ENCODE results near the gene PRKCZ.
A peak's percentile ranks its signal among the peaks of the same experiment; 100 is the strongest.

The PRKCZ gene

DNA sequence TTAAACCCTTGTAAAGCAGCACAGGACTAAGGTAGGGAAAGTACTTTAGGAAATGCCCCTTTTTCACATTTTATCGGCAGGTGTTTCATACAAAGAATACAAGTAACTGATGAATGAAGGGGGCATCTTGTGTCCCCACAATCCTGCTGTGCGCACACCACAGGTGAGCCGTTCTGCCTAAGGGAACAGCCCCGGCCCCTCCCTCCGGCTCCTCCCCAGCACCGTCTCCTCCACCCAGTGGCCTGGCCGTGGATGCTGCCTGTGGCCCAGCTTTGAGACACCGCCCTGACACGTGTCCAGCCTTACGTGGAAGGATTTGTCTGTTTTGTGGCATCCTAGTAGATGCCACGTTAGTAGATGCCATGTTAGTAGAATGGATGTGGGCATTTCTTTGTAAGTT is 131.5 kb downstream of the PRKCZ start:
- DNase-seq: no peak

DNA sequence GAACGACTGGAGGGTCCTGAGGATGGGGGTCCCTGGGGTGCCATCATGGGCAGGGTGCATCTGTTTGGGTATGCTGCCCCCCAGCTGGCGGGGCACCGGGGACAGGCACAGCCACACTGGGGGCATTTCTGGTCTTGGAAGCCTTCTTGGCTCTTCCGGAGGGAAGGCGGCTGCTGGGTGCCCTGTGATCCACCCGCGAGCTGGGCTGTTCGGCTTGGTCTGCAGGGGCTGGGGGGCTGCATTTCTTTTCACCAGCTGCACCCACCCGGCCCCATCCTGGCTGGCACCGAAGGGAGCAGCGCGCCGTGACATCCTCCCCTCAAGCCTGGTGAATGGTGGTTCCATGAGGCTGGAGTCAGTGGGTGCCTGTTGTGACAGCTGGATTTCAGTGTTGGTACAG is 132.2 kb downstream of the PRKCZ start:
- DNase-seq: no peak

GRCh38 chr1:2183937-2184334 is 133.7 kb downstream of the PRKCZ start:
- no peak for DNase-seq

GRCh38 chr1:2184531-2184930 is 134.3 kb downstream of the PRKCZ start:
- DNase-seq: no peak

- no peak for DNase-seq
Measured at GRCh38 chr1:2184934-2185333, 134.7 kb downstream of the PRKCZ start.

GRCh38 chr1:2185880-2186855 is 136.0 kb downstream of the PRKCZ start:
- no peak for DNase-seq

DNA sequence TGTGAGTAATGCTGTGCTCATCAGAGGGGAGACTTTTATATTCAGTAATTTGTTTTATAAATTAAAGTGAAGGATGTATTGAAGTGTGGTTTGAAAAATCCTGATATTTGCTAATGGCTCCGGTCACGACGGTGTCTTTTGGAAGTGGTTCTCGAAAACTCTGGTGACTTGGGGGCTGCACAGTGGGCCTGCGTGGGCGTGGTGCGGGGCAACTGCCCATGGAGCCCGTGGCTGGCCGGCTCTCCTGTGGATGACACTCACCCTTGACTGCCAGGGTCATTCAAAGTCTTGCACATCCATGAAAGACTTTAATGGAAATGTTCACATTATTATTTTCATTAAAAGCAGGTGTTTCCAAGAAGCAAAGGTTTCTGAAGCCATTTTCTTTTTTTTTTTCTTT is 136.7 kb downstream of the PRKCZ start:
- DNase-seq: no peak

DNA sequence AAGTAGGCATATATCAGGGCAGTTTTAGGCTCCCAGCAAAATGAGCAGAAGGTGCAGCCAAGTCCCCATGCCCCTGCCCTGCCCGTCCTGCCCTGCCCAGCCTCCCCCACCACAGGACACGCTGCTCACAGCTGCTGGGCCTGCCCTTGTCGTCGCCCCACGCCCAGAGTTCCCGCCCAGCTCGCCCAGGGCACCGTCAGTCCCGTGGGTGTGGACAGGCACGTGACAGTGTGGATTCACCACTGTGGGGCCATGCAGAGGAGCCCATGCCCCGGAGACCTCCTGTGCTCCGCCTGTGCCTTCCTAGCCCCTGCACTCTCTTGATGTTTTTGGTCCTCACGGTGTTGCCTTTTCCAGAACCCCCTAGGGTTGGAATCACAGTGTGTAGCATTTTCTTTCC is 137.4 kb downstream of the PRKCZ start:
- DNase-seq: no peak

GRCh38 chr1:2188336-2188735 is 138.1 kb downstream of the PRKCZ start:
- no peak for DNase-seq

- DNase-seq: peak; percentile 66 to 79
Measured at GRCh38 chr1:2189459-2190425, 139.5 kb downstream of the PRKCZ start.

DNA sequence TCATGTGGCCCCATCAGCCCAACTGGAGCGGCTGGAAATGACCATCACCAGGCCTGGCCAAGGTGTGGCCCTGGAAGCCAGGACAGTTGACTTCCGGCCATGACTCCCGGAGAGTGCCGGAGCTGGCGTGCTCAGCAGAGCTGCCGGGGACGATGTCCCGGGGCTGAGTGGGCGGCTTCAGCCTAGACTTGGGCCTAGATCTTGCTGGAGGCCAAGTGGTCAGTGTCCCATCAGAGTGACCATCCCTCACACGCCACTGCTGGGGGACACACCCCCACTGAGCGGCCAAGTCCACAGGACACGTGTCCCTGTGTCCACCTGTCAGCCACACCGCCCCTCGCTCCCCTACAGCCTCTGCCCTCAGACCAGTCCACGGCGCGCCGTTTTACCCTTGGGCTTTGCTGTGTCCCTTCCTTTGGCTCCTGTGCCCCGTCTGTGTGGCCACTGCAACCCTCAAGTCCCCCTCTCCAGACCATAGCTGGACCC is 140.3 kb downstream of the PRKCZ start:
- DNase-seq: no peak

- no peak for DNase-seq
Measured at GRCh38 chr1:2192031-2192995, 142.1 kb downstream of the PRKCZ start.

DNA sequence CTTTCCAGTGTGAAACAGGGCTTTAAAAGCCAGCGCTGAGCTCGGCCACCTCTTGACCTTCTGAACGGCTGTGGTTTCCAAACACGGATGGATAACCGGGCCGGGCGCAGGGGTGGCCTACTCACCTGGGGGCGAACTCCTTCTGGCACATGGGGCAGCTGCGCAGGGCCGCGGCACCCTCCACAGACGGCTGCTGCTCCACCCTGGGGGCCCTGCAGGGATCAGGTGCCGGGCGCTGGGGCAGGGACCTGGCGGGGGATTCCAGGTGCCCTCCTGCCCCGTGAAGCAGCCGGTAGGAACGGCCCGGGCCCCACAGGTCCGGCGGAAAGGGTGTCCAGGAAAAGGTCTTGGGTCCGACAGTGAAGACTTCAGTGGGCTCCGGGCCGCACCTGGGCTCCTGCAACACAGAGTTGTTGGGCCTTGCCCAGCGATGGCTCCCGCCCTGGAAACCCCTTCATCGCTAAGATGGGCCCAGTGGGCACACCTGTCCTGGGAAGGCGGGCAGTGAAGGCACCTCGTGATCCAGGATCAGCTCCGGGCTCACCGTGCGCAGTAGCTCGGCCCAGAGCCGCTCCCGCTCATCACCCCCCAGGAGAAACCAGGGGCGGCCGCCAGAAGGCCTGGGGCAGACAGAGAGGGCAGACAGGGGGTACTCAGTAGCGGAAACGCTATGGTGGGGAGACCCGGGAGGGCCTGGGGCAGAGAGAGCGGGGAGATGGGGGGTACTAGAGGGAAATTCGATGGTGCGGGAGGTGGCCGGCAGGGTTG is 143.5 kb downstream of the PRKCZ start:
- DNase-seq: no peak

GRCh38 chr1:2194319-2194897 is 144.2 kb downstream of the PRKCZ start, which contains the start of gene FAAP20:
Gene FAAP20, minus strand, starts transcription at chr1:2194772. Its CDS starts 23 bp downstream, at chr1:2194749.
- DNase-seq: peak; percentile 24 to 29

DNA sequence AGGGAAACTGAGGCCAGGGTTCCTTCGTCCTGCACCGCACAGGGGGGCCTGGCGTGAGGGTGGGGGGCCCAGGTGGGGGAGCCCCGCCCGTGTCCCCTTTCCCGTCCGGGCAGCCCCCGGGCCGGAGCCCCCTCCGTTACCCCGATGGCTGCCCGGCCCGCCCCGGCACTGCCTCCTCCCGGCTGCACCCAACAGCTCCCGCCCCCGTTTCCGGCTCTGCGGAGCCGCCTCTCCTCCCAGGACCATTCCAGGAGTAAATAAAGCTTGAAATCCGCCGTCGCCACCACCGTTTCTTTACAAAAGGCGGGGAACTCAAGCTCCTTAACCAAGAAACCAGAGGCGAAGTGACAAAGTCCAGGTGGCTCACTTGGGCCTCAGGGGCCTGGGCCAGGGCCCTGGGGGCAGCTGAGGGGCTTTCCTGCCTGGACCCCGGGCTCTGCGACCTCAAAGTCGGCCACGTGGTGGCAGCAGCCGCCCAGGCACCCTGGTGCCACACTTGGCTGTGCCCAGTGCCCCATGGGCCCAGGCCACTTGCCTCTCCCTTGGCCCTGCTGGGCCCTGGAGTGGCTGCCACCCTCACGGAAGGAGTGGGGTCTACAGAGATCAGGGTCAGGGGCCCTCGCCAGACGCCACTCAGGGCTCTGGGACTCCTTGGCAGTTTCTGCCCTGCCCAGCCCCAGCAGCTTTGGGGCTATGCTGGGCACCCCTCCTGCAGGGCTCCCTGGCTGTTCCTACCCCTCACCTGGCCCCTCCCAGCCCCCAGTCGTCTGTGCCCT is 144.9 kb downstream of the PRKCZ start:
- peak; percentile 70 to 86 for DNase-seq

DNA sequence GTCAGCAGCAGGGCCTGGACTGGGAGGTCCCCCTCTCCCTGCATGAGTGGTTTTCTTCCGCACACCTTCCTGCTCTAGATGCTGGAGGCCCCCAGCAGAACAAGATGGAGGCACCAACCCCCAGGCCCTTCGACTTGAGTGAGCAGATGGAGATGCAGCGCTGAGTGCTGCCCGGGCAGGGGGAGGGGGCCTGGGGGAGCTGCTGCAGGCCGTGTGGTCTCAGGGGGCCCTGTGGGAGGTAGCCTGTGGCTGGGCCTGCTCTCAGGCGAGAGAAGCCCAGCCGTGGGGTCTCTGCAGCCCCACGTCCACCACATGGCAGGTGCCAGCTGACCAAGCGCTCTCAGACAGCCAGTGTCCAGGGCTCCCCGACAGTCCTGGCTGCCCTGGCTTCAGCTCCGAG is 145.6 kb downstream of the PRKCZ start:
- DNase-seq: no peak

- no peak for DNase-seq
Measured at GRCh38 chr1:2196901-2197638, 146.9 kb downstream of the PRKCZ start.

GRCh38 chr1:2197707-2198165 is 147.5 kb downstream of the PRKCZ start:
- DNase-seq: no peak

DNA sequence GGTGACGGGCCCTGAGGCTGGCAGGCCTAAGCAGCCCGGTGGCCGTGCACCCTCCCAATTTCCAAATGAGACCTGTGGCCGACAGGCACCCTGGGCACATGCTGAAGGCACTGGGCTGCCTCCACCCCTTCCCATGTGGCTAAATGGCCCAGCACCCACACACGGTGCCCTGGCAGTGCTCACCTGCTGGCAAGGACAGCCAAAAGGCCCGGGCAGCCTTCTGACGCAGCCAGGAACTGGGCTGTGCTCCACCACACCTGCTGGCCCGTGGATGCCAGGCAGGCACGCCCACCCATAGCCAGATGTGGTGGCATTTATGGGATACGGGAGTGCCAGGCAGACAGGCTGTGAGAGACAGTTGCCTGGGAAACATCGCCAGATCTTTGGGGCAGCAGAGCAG is 148.4 kb downstream of the PRKCZ start:
- no peak for DNase-seq

All from Kasumi-1 (cell line).